Measurements from ENCODE around the gene CCL1. TPM values are rescaled to one million over a fixed set of nuclear protein-coding genes. Genes with fewer than 3 reads are reported as not detected.

The CCL1 gene
- total RNA-seq, 2 donors from 2014 or later = not detected

GRCh38 chr17:34377078-34377823 is 14.2 kb upstream of the CCL1 start:
- H3K4me1 ChIP-seq = no peaks in the 10 kb centered on the region
- H3K4me3 ChIP-seq = no peak overlapping the region
- no peaks in the 10 kb centered on the region for H3K9me3 ChIP-seq
- H3K27me3 ChIP-seq = no peaks in the 10 kb centered on the region
- no peak overlapping the region for H3K27ac ChIP-seq
- no peak for DNase-seq
- no peak for TF ChIP-seq CTCF (IDR thresholded peaks at IDR 0.05)
- intact Hi-C loops (cut with DNase I) = no loop called here
- H3K9ac ChIP-seq (ENCODE audit: low read depth in 2 of 2, low read length in 2 of 2) = no peak overlapping the region
- no peaks in the 10 kb centered on the region for H3K36me3 ChIP-seq

DNA sequence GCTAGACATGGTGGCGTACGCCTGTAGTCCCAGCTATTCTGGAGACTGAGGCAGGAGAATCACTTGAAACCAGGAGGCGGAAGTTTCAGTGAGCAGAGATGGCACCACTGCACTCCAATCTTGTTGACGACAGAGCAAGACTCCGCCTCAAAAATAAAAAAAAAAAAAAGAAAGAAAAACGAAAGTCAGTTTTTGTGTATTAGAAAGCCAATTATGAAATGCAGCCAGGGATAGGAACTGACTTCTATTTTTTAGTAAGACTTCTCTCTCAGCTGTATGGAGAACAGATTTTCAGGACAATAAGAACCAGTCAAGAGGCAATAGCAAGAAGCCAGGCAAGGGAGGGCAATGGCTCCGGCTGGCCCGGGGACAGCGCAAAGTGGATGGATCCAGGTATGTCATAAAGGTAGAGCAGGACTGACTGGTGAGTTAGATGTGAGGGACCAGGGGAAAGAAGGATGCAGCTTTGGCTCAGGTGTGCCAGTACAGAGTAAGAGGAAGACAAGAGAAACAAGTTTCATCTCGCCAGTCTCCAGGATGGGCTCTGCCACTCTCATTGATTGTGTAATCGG is 12.5 kb upstream of the CCL1 start:
- intact Hi-C loops (cut with DNase I) = no loop called here

DNA sequence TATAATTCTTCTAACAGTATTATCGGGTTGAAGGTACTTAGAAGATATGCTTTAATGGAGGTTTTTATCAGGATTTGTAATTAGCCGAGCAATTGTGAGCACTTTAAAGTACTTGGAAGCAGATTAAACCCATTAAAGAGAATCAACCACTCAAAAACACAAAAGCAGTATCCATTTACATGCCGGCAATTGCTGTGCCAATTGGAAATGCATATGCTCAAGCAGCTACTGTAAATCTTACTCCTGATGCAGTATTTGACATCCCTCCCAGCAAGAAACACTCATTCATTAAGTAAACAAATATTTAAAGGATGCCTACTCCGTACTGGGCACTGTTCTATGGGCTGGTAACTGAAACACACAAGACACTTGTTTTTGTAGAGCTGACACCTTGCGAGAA is 11.4 kb upstream of the CCL1 start:
- intact Hi-C loops (cut with DNase I) = no loop called here
- TF ChIP-seq CTCF (IDR thresholded peaks at IDR 0.05) = no peak

More for the DNA sequence above, 12.5 kb upstream of the CCL1 start:
- TF ChIP-seq CTCF (IDR thresholded peaks at IDR 0.05) = no peak
- no peaks in the 10 kb centered on the region for H3K36me3 ChIP-seq
- H3K27me3 ChIP-seq = no peaks in the 10 kb centered on the region
- H3K9ac ChIP-seq (ENCODE audit: low read depth in 2 of 2, low read length in 2 of 2) = no peak overlapping the region
- H3K9me3 ChIP-seq = no peaks in the 10 kb centered on the region
- no peak overlapping the region for H3K4me3 ChIP-seq
- no peak overlapping the region for H3K27ac ChIP-seq
- H3K4me1 ChIP-seq = no peaks in the 10 kb centered on the region
- no peak for DNase-seq

DNA sequence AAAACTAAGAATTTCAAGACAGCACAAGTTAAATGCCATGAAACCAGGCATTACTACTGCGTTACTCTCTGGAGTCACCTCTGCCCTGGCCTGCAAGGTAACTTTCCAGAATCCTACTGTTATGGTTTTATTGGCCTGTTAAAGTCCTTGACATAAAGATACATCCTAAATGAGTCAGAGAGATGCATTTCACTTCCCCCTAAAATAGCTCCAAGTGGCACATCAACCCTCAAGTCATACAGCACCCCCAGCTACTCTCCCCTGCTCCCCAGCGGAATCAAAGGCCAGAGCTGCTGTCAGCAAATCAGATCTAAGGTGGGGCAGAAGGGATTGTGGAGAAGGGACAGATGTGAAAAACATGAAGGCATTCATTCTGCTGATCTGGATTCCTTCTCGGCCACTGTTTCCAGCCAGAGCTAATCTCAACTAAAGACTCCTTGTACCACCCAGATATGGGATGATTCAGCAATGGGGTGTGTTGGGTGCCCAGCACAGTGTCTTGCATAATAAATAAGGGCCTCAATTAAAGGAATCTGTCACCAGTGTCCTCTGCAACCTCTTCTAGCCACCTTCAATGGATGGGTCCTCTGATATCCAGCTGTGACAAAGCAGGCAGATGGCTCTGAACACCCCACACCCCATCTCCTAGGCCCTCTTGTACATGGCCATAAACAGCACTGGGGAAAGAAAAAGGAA is 8.5 kb upstream of the CCL1 start:
- H3K27me3 ChIP-seq = no peaks in the 10 kb centered on the region
- no peaks in the 10 kb centered on the region for H3K9me3 ChIP-seq
- no peaks in the 10 kb centered on the region for H3K4me1 ChIP-seq
- no peak overlapping the region for H3K9ac ChIP-seq (ENCODE audit: low read depth in 2 of 2, low read length in 2 of 2)
- H3K4me3 ChIP-seq = no peak overlapping the region
- H3K36me3 ChIP-seq = no peaks in the 10 kb centered on the region
- intact Hi-C loops (cut with DNase I) = no loop called here
- no peak for DNase-seq
- no peak for TF ChIP-seq CTCF (IDR thresholded peaks at IDR 0.05)
- H3K27ac ChIP-seq = no peak overlapping the region

More for the DNA sequence above, 11.4 kb upstream of the CCL1 start:
- Histone ChIP-seq H3K4me3 (no peak overlapping the region), H3K27me3 (no peaks in the 10 kb centered on the region), H3K27ac (no peak overlapping the region), H3K36me3 (no peaks in the 10 kb centered on the region), H3K9ac (ENCODE audit: low read depth in 2 of 2, low read length in 2 of 2) (no peak overlapping the region), H3K9me3 (no peaks in the 10 kb centered on the region), H3K4me1 (no peaks in the 10 kb centered on the region)
- DNase-seq = no peak

GRCh38 chr17:34370997-34371395 is 8.0 kb upstream of the CCL1 start:
- intact Hi-C loops (cut with DNase I) = no loop called here
- TF ChIP-seq CTCF (IDR thresholded peaks at IDR 0.05) = no peak
- H3K36me3 ChIP-seq = no peaks in the 10 kb centered on the region
- no peaks in the 10 kb centered on the region for H3K4me1 ChIP-seq
- no peak overlapping the region for H3K4me3 ChIP-seq
- no peaks in the 10 kb centered on the region for H3K9me3 ChIP-seq
- no peak for DNase-seq
- H3K9ac ChIP-seq (ENCODE audit: low read depth in 2 of 2, low read length in 2 of 2) = no peak overlapping the region
- H3K27me3 ChIP-seq = no peaks in the 10 kb centered on the region
- no peak overlapping the region for H3K27ac ChIP-seq

Measured in colonic mucosa (tissue), 4 donors.